Stimulated activated CD4-positive, alpha-beta T cell treated with anti-CD3 and anti-CD28 coated beads, TNF-alpha, amount 100 ng/mL, for 1 hour (primary cell): ENCODE results near the gene FADS2.

Source experiments
- DNase-seq, 3 donors: peaks; one replicate each; pipeline ENCODE4 v3.0.0-alpha.2; 2020; ENCODE audit warnings: low read depth in 3 of 3, low spot score in 1 of 3

The FADS2 gene

DNA sequence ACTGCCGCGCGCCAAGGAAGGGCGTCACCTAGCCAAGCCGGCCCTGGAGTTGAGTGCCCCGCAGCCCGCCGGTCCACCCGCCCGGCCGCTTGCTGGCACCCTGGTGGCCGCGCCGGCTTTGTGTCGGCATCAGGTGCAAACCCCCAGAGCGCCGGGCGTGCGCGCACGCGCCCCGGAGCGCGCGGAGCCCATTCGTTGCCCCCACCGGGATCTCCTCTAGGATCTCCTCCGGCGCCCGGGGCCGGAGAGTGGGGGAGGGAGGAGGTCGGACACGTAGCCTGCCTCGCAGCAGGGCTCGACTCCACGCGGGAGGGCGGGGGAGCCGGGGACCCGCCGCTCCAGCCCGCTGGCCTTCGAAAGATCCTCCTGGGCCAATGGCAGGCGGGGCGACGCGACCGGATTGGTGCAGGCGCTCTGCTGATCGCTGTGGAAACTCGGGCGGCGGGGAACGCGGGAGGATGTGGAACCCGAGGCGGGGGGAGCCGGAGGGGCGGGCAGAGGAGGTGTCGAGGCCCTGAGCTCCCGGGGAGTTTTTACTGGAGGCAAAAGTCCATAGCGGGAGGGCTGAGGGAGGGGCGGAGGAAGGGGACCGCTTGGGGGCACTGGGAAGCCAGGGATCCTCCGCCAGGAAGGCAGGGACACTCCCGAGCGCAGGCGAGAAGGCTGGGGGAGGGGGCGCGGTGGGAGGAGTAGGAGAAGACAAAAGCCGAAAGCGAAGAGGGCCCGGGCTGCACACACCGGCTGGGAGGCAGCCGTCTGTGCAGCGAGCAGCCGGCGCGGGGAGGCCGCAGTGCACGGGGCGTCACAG lies at the start of gene FADS2:
FADS2 (plus strand) TSS at position 730 of the 808 bp plus-strand sequence. CDS start 91 bp downstream, outside the sequence.
- peak in 2 of 3 donors; percentile 26 to 43 for DNase-seq

DNA sequence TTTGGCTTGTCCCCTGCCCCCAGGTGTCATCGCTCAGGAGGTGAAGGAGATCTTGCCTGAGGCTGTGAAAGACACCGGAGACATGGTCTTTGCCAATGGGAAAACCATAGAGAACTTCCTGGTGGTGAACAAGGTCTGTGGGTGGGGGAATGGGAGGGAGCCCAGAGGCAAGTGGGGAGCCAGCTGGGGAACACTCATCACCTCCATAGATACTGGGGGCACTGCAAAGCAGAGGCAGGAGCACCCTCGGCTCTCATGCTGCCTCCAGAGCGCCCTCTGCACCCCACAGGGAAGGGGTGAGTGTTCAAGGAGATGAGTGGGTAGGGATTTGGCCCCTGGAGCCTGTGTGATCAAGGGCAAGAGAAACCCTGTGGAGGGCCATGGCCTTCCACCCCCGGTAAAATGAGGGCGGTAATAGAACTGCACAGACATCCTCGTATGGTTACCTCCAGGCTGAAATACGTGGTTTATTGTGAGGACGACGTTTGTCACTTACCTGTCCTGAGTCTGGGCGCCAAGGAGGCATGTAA lies 49.7 kb upstream of the FADS2 start:
- DNase-seq, result no peak

DNA sequence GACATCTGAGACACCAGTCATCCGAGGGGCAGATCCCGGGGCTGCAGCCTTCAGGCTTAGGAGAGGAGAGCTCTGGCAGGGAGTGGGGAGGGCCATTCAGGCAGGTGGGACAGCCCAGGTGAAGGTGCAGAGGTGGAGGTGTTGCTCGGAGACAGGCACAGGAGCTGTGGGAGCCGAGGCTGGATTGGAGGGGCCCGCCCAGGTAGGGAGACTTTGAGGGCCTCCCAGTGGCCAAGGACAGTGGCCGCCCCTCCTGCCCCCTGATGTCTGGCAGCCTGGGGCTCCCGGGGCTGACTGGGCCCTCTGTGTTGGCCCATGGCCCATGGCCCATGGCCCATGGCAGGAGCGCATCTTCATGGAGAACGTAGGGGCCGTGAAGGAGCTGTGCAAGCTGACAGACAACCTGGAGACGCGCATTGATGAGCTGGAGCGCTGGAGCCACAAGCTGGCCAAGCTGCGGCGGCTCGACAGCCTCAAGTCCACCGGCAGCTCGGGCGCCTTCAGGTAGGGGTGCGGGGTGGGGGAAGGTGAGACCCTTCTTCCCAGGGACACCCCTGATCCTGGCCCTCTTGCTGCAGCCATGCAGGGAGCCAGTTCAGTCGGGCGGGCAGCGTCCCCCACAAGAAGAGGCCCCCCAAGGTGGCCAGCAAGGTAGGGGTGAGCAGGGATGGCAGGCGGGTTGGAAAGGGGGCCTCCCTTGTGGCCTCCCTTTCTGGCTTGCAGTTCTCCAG lies 49.0 kb upstream of the FADS2 start:
- DNase-seq, result no peak

DNA sequence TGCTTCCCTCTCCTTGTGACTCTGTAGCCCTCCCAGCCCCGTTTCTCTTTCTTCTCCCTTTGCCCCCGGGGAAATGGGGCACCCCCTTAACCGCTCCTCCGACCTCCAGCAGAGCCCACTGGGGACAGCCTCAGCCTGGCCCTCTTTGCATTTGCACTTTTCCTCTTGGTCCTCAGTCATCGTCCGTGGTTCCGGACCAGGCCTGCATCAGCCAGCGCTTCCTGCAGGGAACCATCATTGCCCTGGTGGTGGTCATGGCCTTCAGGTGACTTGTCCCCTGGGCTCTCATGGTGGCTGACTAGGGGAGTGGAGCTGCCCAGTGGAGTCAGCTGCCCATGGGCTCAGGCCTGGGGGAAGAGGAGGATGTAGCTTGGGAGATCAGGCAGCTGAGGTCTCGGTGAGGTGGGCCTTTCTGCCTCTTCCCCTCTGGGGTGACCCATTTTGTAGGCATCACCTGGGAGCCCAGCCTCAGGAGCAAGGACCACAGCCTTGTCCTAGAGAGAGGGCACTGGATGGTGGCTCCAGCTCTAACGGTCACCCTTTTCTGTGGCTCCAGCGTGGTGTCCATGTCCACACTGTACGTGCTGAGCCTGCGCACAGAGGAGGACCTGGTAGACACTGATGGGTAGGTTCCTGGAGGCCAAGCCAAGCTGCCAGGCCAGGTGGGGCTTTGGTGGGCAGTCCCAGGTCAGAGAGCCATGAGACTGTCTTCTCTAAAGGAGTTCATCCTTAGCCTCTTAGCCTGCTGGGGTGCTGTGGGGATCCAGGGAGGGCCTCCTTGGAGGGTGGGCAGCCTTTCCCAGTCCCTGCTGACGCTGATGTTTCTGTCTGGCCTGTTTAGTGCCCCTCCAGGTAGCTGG lies 48.2 kb upstream of the FADS2 start:
- no peak for DNase-seq

DNA sequence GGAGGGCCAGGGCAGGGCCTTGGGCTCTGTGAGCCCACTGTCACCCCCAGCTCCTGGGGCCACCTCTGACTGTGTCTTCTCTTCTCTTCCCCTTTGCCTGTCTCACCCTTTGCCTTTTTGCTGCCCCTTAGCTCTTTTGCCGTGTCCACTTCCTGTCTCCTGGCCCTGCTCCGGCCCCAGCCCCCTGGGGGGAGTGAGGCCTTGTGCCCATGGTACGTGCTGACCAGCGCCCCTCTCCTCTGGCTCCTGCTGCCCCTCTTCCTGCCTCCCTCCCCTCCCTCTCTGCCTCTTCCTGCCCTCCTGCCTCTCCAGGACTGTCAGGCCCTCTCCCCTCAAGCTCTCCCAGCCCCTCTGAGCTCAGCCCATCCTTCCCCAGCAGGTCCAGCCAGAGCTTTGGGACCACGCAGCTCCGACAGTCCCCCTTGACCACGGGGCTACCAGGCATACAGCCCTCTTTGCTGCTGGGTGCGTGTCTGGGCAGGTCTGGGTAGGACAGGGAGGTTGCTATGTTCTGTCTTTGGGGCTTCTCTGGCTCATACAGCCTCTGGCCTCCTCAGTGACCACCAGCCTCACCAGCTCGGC lies 47.4 kb upstream of the FADS2 start:
- DNase-seq, result no peak

DNA sequence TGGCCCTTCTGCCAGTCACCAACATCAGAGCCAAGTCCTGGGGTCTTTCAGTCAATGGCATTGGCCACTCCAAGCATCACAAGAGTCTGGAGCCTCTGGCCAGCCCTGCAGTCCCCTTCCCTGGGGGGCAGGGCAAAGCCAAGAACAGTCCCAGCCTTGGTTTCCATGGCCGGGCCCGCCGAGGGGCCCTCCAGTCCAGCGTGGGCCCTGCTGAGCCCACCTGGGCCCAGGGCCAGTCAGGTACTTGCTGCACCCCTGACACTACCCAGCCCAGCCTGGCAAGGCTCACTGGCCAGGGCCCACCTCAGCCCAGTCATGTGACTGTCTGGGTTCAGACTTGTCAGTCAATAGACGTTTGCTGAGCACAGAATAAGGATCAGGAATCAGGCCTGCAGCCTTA lies 46.5 kb upstream of the FADS2 start:
- no peak for DNase-seq

DNA sequence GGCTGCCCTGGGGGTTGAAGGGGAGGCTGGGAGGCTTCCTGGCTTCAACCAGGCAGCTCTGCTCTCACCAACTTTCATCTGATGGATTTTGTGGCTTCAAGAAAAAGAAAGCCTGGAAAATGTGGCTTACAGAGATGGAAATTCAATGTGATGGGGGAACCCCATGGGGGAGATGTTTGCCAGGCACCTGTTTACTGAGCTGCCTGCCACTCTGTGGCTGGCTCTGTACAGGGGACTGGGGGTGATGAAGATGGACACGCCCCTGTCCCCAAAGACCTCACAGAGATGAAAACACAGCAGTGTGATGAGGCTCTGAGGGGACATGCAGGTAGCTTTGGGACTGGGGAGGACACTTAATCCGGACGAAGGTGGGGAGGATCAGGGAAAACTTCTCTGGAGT lies 45.8 kb upstream of the FADS2 start:
- no peak for DNase-seq

DNA sequence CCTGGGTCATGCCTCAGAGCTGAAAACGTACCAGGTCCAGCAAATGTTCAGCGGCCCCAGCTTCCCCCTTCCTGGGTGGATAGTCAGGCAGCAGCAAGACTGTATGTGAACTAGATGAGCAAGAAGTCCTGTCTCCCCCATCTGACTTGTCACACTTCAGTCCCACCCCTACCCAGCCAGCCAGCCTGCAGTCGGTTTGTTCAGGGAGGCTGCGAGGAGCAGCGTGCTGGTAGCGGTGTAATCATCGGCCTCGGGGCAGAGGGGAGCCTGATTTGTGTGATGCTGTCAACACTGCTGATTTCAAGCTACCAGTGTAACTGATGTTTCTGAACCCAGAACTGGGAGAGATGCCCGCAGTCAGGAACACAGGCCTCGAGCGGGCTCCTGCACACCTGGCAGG lies 45.3 kb upstream of the FADS2 start:
- no peak for DNase-seq

DNA sequence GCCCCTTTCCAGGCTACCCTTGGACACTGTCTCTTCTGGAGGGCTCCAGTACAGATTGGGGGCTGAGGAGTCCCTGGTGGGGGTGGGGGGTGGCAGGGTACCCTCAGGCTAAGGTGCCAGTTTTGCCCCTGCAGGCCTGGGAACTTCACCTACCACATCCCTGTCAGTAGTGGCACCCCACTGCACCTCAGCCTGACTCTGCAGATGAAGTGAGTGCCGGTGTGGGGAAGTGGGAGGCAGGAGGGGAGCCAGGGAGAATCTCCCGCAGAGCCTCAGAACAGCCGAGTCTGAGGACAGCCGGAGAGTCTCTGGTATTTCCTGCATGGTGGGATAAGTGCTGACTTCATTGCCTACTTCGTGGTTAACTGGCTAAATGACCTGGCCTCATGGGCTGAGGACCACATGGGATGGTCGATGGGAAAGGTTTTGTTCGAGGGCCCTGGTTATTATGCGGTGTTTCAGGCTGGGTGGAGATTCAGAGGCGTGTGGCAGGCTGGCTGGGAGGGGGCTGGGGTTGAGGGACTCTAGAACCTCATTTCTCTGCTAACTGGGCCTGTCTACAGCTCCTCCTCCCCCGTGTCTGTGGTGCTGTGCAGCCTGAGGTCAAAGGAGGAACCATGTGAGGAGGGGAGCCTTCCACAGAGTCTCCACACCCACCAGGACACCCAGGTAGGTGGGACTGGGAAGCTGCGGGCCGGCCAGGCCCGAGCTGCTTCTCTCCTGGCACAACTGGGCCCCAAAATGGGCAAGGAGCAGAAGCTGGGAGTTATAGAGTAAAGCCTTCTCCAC lies 44.2 kb upstream of the FADS2 start:
- DNase-seq, result no peak

DNA sequence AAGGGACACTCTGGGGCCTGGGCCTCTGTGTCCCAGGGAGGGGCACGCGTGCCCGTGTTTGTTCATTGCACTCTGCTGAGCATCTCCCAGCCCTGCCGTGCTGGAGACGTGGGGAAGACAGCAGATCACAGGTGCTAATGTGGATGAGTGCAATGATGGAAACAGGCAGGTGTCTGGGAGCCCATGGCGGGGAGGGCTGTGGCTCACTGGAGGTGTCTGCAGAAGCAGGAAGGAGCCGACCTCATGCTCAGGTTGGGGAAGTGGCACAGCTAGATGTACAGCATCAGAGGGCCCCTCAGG lies 43.6 kb upstream of the FADS2 start:
- DNase-seq, result no peak

DNA sequence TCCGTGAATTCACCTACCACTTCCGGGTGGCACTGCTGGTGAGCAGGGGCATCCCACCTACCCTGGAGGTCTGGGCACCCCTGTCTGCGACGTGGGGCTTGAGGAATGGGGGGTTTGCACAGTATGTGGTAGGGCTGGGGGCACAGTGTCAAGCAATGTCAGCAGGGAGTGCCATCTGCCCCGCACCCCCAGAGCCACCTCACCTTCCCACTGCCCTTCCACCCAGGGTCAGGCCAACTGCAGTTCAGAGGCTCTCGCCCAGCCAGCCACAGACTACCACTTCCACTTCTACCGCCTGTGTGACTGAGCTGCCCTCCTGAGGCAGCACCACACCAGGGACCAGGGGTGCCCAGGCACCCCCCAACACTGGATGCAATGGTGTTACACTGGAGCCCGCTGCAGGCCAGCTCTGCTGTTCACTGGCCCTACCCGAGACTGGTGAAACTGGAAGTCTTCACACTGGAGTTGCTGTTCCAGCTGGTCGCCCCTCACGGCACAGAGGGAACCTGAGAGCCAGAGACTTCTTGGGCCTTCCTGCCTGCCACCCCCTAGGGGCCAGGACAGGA lies 42.2 kb upstream of the FADS2 start:
- DNase-seq, result no peak

DNA sequence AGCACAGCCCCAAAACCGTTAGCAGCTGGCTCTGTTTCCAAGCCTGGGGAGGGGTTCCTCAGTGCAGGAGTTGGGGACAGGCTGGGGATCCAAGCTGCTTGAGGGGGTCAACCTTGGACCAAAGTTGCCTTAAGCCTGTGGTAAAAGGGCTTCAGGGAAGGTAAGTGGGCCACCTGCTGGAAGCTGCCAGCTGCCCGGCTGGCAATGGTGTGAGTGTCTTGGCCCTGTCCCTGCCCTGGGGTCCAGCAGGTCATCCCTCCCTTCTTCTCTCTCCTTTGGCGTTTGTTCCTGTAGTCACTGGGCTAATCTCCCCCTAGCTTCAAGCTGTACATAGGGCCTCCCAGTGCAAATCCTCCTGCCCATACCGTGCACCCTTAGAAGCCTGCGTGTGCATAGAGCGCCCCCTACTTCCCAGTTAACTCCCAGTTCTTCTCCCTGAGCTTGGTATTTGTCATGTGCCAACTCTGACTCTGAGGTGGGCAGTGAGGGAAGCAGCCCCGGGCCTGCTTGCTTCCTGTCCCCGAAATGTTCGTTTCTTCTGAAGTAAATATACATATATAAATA lies 40.1 kb upstream of the FADS2 start:
- no peak for DNase-seq

DNA sequence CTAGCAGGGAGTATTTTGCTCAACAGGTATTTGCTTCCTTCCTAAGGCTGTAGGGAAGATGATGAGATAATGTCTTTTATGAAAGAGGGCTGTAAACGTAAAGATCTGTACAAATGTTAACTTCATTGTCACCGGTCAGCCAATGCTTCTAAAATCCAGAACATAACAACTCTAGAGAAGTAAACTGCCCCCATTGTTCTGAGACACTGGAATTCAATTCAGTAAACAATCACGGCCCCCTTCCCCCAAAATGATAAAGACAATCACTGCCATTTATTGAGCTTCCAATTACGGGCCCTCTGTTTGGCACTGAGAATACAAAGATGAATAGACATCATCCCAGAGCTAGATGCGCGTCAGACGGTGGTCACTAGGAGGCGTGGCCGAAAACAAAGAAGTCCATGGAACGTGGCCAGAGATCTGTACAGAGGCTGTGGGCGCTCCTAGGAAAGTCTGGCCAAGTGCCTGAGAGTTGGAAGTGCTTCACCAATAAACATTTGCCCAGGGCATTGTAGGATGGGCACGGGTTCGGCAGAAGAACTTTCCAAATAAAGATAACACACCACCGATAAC lies 36.3 kb upstream of the FADS2 start:
- DNase-seq, result no peak

DNA sequence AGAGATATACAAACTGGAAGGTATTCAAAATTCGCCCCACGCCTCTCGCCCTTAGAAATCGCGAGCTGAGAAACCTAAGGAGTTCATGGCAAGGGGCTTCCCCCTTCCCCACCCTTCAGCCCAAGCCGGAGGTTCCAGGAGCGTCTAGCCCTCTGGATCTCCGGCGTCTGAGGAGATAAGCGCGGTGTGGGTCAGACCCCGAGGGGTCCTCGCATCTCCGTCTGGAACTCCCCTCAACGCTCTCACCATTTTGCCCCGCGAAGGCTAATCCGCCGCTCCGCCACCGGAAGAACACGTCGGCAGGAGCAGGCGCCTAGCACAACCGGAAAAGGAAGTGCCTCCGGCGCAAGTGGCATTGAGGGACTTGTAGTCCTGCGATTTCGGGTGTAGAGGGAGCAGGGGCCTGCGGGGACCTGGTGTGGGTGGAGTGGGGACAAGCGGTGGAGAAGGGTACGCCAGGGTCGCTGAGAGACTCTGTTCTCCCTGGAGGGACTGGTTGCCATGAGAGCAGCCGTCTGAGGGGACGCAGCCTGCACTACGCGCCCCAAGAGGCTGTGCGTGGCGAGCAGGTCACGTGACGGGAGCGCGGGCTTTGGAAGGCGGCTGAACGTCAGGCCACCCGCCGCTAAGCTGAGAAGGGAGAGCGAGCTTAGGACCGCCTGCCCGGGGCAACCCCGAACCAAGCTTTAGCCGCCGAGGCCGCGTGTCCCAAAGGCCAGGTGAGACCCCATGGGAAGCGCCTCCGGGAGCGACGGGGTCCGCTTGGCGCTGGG lies 35.6 kb upstream of the FADS2 start, which contains the start of the genes FEN1 and TMEM258:
FEN1 (plus strand) TSS at position 602 of the 773 bp plus-strand sequence. CDS start 2,451 bp downstream, outside the sequence.
TMEM258 (minus strand) TSS at position 290 of the 773 bp plus-strand sequence; CDS start at position 249, 41 bp downstream.
- peak; percentile 51 to 68 (median 68) for DNase-seq

DNA sequence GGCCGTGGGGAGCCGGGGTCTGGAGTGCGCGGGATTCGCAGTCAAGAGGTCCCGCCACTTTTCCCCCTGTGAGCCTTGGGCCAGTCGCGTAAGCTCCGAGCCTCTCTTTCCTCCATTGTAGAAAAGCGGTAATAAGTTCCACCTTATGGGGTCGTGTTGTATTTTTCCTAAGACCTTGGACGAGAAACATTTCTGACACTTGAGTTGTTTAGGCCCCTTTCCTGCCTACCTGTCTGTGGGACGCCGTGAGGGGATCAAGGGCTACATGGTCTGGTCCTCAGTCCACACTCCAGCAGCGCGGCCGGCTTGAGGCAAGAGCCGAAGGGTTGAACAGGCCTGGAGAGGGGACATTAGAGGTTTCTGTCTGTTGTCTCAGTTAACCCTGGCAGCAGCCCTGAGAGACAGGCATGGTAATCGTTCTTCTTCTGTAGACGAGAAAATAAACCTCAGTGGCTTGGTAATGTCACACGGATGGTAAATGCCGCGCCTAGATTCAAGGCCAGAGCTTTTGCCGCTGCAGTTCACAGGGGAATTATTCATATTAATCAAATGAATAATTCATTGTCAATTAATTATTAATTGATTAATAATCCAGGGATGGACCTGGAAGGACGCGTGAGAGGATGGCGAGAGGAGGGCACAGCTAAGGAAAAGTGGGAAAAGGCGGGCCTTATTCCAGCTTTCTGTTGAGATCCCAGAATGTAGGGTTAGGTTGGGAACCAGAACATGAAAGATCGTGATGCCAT lies 34.8 kb upstream of the FADS2 start:
- no peak for DNase-seq

DNA sequence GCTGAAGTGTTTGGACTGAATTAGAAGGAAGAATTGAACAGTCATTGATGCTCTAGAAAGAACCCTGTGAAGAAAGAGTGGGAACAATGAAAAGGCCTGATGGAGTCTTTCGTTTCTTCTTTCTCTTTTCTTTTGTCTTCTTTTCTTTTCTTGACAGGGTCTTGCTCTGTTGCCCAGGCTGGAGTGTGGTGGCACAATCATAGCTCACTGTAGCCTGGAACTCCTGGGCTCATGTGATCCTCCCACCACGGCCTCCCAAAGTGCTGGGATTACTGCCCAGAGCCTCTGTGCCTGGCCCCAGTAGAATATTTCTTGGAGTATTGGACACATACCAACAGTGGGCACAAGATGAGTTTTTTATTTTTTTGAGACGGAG lies 34.3 kb upstream of the FADS2 start:
- no peak for DNase-seq

DNA sequence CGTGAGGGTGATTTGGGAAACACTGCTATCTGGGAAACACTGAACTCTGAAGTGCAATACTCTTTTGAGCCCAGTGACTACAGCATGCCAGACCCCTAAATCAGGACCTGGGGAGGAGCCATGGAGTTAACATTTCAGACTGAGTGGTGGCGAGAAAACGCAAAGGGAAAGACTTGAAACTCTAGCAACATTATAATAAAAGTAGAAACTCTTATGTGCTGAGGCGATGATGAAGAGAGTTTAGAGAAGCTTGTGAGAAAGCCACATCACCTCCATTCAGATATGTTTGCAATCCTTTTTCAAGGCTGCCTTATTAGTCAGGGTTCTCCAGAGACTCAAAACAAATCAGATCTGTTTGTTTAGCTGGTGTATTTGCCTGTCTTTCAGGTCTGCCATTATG lies 33.5 kb upstream of the FADS2 start:
- DNase-seq, result no peak

DNA sequence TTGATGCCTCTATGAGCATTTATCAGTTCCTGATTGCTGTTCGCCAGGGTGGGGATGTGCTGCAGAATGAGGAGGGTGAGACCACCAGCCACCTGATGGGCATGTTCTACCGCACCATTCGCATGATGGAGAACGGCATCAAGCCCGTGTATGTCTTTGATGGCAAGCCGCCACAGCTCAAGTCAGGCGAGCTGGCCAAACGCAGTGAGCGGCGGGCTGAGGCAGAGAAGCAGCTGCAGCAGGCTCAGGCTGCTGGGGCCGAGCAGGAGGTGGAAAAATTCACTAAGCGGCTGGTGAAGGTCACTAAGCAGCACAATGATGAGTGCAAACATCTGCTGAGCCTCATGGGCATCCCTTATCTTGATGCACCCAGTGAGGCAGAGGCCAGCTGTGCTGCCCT lies 32.6 kb upstream of the FADS2 start:
- no peak for DNase-seq
